Panc1 (cell line): ENCODE measurements around the gene DUSP16. TPM values are rescaled to one million over a fixed set of nuclear protein-coding genes. Genes with fewer than 3 reads are reported as not detected.

ENCODE experiments used
- ATAC-seq: fragments of 200-7000 bp; cut with Tn5 transposase; 2 replicates; pipeline ENCODE4 v1.9.1; 2020; ENCODE audit warnings: mild to moderate bottlenecking, moderate library complexity
- BruUV-seq: library from RNA; stranded (reverse); fragments of 400-500 nt; replicated peaks from 2 replicates; lab custom pipeline; 2021; lab: Mats Ljungman, UMichigan
- CTCF ChIA-PET: fragments of 300-600 bp; sonication (Branson Sonifier 250); formaldehyde crosslinking; loops from one replicate; lab custom pipeline; 2022; ENCODE audit warnings: antibody characterized with exemption; lab: Charles Lee
- POLR2A ChIA-PET: fragments of 300-600 bp; sonication (Branson Sonifier 250); formaldehyde crosslinking; loops from one replicate; lab custom pipeline; 2022; ENCODE audit warnings: antibody characterized with exemption; lab: Charles Lee
- DNase-seq: peaks from one replicate; pipeline ENCODE4 v3.0.0-alpha.2; 2010; ENCODE audit warnings: low read depth, low spot score
- H3K27ac ChIP-seq: 2 replicates; pipeline ENCODE4 v1.5.1; 2011; ENCODE audit warnings: mild to moderate bottlenecking, low read length, inconsistent platforms
- H3K27me3 ChIP-seq: fragments of 200-500 bp; sonication (Bioruptor generic); 2 replicates; pipeline ENCODE4 v1.6.0; 2014; ENCODE audit warnings: low read length, inconsistent platforms; ENCODE audit not compliant: control insufficient read depth, insufficient read depth
- H3K36me3 ChIP-seq: fragments of 200-500 bp; sonication (Bioruptor generic); 2 replicates; pipeline ENCODE4 v1.5.1; 2014; ENCODE audit warnings: inconsistent platforms, mild to moderate bottlenecking, low read length, moderate library complexity; ENCODE audit not compliant: control insufficient read depth, insufficient read depth
- H3K4me1 ChIP-seq: 2 replicates; pipeline ENCODE4 v1.5.1; 2011; ENCODE audit warnings: inconsistent platforms, mild to moderate bottlenecking, low read length, moderate library complexity; ENCODE audit not compliant: control insufficient read depth, insufficient read depth
- H3K4me3 ChIP-seq, 2 experiments: 2 replicates each; pipeline ENCODE4 v1.5.1; 2011 to 2012; ENCODE audit warnings: low read depth in 2 of 2, low read length in 2 of 2, mild to moderate bottlenecking in 2 of 2, inconsistent platforms in 1 of 2, moderate library complexity in 1 of 2
- H3K9me3 ChIP-seq: fragments of 200-500 bp; sonication (Bioruptor generic); 2 replicates; pipeline ENCODE4 v1.5.1; 2014; ENCODE audit warnings: low read depth, mild to moderate bottlenecking, inconsistent platforms, low read length, moderate library complexity; ENCODE audit not compliant: control insufficient read depth, insufficient read depth
- CTCF ChIP-seq: fragments of 450-650 bp; IDR thresholded peaks from 2 replicates; pipeline ENCODE4 v1.5.1; 2017; ENCODE audit warnings: mild to moderate bottlenecking
- POLR2AphosphoS5 ChIP-seq: IDR thresholded peaks from 2 replicates; pipeline ENCODE4 v1.6.1; 2012; ENCODE audit warnings: mild to moderate bottlenecking, low read depth, low read length, moderate library complexity
- REST ChIP-seq, 2 experiments: IDR thresholded peaks; 2 replicates each; pipeline ENCODE4 v1.6.1; 2011 to 2012; ENCODE audit warnings: low read depth in 2 of 2, control low read depth in 1 of 2, low read length in 1 of 2, mild to moderate bottlenecking in 1 of 2, moderate library complexity in 1 of 2; ENCODE audit not compliant: insufficient read depth in 1 of 2
- SIN3A ChIP-seq: IDR thresholded peaks from 2 replicates; pipeline ENCODE4 v1.6.1; 2012; ENCODE audit warnings: low read depth, mild to moderate bottlenecking, low read length, moderate library complexity, borderline replicate concordance; ENCODE audit not compliant: insufficient read depth
- TCF7L2 ChIP-seq: IDR thresholded peaks from 2 replicates; pipeline ENCODE4 v1.6.1; 2011; ENCODE audit warnings: mild to moderate bottlenecking, low read depth, low read length, inconsistent platforms
- in situ Hi-C: cut with HindIII; loops from 2 replicates; pipeline ENCODE4 v1.10.0; 2016; ENCODE audit warnings: low sequenced_read_pairs, low pct_unique_long_range_greater_than_20kb
- intact Hi-C: fragments of 100-400 bp; cut with micrococcal nuclease; formaldehyde crosslinking; loops from one replicate; pipeline ENCODE4 v1.10.0; 2022; ENCODE audit not compliant: unreplicated experiment
- total RNA-seq: library from RNA; stranded (reverse); gene quantifications from one replicate; pipeline ENCODE4 v1.2.1, GENCODE V29; 2021; ENCODE audit not compliant: unreplicated experiment

The DUSP16 gene
- total RNA-seq, 1 experiment from 2014 or later, result 12.9 TPM

GRCh38 chr12:12428961-12429657, 133.6 kb downstream of the DUSP16 start:
- TF ChIP-seq CTCF (no peak), REST (IDR thresholded peaks at IDR 0.05; ENCODE audit: insufficient read depth in 1 of 2, low read depth in 2 of 2, low read length in 1 of 2) (no peak), POLR2AphosphoS5 (no peak), TCF7L2 (no peak), SIN3A (no peak)
- peaks cover under 1% of the 10 kb centered on the region; the same call in 1 of the 2 replicates for H3K9me3 ChIP-seq
- H3K4me1 ChIP-seq, result no peaks in the 10 kb centered on the region
- H3K4me3 ChIP-seq, result no peak overlapping the region
- no peak overlapping the region for H3K27ac ChIP-seq
- H3K27me3 ChIP-seq, result no peaks in the 10 kb centered on the region
- ATAC-seq, result no peak
- no peak for DNase-seq
- intact Hi-C loops (no loop called here), in situ Hi-C loops (no loop called here)
- ChIA-PET POLR2A (no interaction called here), CTCF (no interaction called here)
- no TSS peak for BruUV-seq
- no peaks in the 10 kb centered on the region for H3K36me3 ChIP-seq

- Histone ChIP-seq H3K27me3 (no peaks in the 10 kb centered on the region), H3K4me3 (no peak overlapping the region), H3K9me3 (peaks cover 4% of the 10 kb centered on the region; the same call in 1 of the 2 replicates), H3K27ac (no peak overlapping the region), H3K4me1 (no peaks in the 10 kb centered on the region), H3K36me3 (no peaks in the 10 kb centered on the region)
- CTCF ChIA-PET, result no interaction called here
- in situ Hi-C loops (no loop called here), intact Hi-C loops (no loop called here)
- no peak for DNase-seq
- no peak for ATAC-seq
- BruUV-seq, result no TSS peak
- TF ChIP-seq SIN3A (no peak), TCF7L2 (no peak), POLR2AphosphoS5 (no peak)
- POLR2A ChIA-PET, result no interaction called here
Observed at GRCh38 chr12:12428047-12428446, 134.6 kb downstream of the DUSP16 start.

- CTCF ChIA-PET, result no interaction called here
- no TSS peak for BruUV-seq
- H3K27ac ChIP-seq, result no peak overlapping the region
Observed at GRCh38 chr12:12427568-12427967, 135.1 kb downstream of the DUSP16 start.

More at GRCh38 chr12:12427568-12427967, 135.1 kb downstream of the DUSP16 start:
- no peaks in the 10 kb centered on the region for H3K27me3 ChIP-seq
- no peak overlapping the region for H3K4me3 ChIP-seq
- no peaks in the 10 kb centered on the region for H3K36me3 ChIP-seq
- no peaks in the 10 kb centered on the region for H3K4me1 ChIP-seq
- intact Hi-C loops, result no loop called here
- DNase-seq (no peak), ATAC-seq (no peak)
- H3K9me3 ChIP-seq, result peaks cover 4% of the 10 kb centered on the region; the same call in 1 of the 2 replicates
- in situ Hi-C loops, result no loop called here
- POLR2A ChIA-PET, result no interaction called here
- TF ChIP-seq CTCF (no peak), POLR2AphosphoS5 (no peak), SIN3A (no peak)
